Subcutaneous abdominal adipose tissue (tissue), 5 donors: Measurements from ENCODE around the gene TUSC1.
A peak's percentile ranks its signal among the peaks of the same experiment; 100 is the strongest.
"Not testable (repeated sequence)": the region's sequence is repeated elsewhere in the genome, so short reads cannot be mapped to it uniquely, and the experiment has no call there.

Experiments used
- H3K27ac ChIP-seq: one replicate; pipeline ENCODE4 v1.7.0; 2013; ENCODE audit warnings: low read depth, mild to moderate bottlenecking, inconsistent platforms, low read length, moderate library complexity
- H3K27me3 ChIP-seq, 5 donors: one replicate each; pipeline ENCODE4 v1.7.0; 2013; ENCODE audit warnings: low read length in 5 of 5, inconsistent platforms in 1 of 5; ENCODE audit not compliant: control insufficient read depth in 5 of 5, insufficient read depth in 4 of 5
- H3K36me3 ChIP-seq, 5 donors: one replicate each; pipeline ENCODE4 v1.7.0; 2013; ENCODE audit warnings: low read length in 5 of 5; ENCODE audit not compliant: control insufficient read depth in 5 of 5, insufficient read depth in 5 of 5
- H3K4me1 ChIP-seq, 5 donors: one replicate each; pipeline ENCODE4 v1.7.0; 2013; ENCODE audit warnings: low read length in 5 of 5, mild to moderate bottlenecking in 3 of 5, moderate library complexity in 1 of 5; ENCODE audit not compliant: control insufficient read depth in 5 of 5, insufficient read depth in 5 of 5
- H3K4me3 ChIP-seq, 5 donors: one replicate each; pipeline ENCODE4 v1.7.0; 2013; ENCODE audit warnings: low read length in 5 of 5, low read depth in 1 of 5
- H3K9ac ChIP-seq, 5 donors: one replicate each; pipeline ENCODE4 v1.7.0; 2013; ENCODE audit warnings: low read length in 5 of 5, mild to moderate bottlenecking in 4 of 5, moderate library complexity in 3 of 5
- H3K9me3 ChIP-seq, 5 donors: one replicate each; pipeline ENCODE4 v1.7.0; 2013; ENCODE audit warnings: low read length in 5 of 5; ENCODE audit not compliant: control insufficient read depth in 5 of 5
- donor health status: healthy.
- donor health status: healthy.
- donor health status: healthy.
- donor health status: healthy.
- donor health status: healthy.

The TUSC1 gene

DNA sequence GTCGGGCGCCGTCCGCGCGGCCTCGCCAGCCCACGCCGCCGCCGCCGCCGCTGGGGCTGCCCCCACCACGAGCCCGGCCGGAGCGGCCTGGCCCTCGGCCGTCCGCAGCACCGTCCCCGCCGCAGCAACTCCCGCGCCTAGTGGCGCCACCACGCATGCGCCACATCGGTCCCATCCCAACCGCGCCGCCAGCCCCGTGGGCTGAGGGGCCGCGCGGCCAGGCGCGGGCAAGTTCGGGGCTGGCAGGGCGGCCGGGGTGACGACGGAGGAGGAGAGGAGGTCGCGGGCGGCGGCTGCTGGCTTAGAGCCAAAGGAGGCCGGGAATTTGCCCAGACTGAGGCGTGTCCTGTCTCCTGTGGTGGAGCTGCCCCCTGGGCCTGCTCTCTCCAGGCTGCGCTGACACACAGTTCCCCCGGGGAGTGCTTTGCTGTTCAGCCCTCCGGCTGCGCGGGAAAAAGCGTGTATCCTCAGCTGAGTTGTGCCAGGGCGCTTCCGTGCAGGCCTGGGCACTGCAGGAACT, at the start of gene TUSC1:
Gene TUSC1 (minus strand): TSS at position 298 of the 520 bp plus-strand sequence. CDS start 132 bp downstream, at position 166.
- Histone ChIP-seq H3K27ac (peak within 1 kb of the TSS; percentile 93), H3K9ac (peak within 1 kb of the TSS; percentile 52 to 99 (median 97)), H3K9me3 (no peaks in the 10 kb centered on the region), H3K27me3 (no peaks in the 10 kb centered on the region), H3K4me3 (peak within 1 kb of the TSS; percentile 61 to 92 (median 81)), H3K36me3 (no peaks in the 10 kb centered on the region), H3K4me1 (peaks cover 0 to 21% (median 18%) of the 10 kb centered on the region in 5 donors)

DNA sequence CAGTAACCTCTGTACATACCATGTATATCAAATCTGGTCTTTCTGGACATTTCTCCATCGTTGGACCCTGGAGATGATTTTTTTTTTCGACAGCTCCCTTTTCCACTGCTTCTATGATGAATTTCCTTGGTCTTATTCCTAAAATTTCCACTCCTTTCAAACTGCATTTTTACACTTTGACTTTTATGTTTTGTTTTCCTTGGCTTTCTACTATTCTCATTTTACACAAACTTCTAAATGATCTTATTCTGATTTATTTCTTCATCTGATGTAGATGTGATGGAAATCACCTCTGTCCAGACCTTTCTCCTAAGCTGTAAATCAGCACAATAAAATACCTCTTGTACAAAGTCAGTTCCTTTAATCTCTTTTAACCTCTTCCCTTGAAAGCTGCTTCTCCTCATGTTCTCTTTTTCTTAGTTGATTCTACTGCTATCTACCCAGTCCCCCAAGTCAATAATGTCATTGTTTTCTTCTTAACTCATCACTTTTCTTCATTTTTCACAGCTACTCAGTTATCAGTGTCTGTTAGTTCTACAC, 48.7 kb upstream of the TUSC1 start:
- no peak overlapping the region for H3K27ac ChIP-seq
- peaks cover 0 to 1% (median 0%) of the 10 kb centered on the region in 5 donors for H3K9me3 ChIP-seq
- no peak overlapping the region for H3K4me3 ChIP-seq
- H3K36me3 ChIP-seq = no peaks in the 10 kb centered on the region
- H3K27me3 ChIP-seq = no peaks in the 10 kb centered on the region
- no peaks in the 10 kb centered on the region for H3K4me1 ChIP-seq
- H3K9ac ChIP-seq = no peak overlapping the region

DNA sequence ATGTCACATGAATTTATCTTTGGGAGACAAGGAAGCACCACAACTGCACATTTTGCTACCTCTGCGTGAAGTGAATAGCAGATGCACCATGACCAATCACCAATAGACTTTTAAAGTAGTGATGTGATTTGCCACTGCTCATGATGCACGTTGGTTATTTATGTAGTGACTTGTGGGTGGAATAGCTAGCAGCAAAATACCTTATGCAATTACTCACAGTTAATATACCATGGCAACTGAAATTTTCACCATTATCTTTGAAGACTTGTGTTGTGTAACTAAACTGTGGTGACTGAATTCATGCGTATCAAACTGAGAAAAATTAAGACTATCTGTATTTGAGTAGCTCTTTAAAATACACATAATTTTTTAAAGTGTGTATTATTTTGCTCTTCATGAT, 46.2 kb upstream of the TUSC1 start:
- Histone ChIP-seq H3K27me3 (no peaks in the 10 kb centered on the region), H3K36me3 (no peaks in the 10 kb centered on the region), H3K9ac (no peak overlapping the region), H3K9me3 (no peaks in the 10 kb centered on the region), H3K4me1 (no peaks in the 10 kb centered on the region), H3K4me3 (no peak overlapping the region), H3K27ac (no peak overlapping the region)

DNA sequence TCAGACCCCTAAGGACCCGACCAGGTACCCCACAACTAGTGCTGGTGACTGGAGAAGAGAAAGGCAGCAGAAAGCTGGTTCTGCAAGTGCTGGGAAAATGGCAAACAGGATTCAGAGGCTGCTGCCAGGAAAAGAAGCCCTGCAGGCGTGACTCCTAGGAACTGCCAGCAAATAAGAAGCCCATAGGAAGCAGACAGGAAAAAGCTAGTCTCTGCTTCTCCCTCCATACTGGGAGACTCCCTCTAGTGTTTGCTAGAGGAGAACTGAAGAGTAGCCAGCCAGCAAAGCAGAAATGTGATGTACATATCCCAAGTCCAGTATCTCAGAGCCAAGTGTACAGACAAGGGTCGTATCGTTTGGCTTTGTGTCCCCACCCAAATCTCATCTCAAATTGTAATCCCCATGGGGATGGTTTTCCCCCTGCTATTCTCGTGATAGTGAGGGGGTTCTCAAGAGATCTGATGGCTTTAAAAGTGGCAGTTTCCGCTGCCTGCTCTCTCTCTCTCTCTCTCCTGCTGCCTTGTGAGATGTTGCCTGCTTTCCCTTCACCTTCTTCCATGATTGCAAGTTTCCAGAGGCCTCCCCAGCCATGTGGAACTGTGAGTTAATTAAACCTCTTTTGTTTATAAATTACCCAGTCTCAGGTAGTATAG, 38.1 kb upstream of the TUSC1 start:
- no peak overlapping the region for H3K27ac ChIP-seq
- H3K9me3 ChIP-seq = no peaks in the 10 kb centered on the region
- no peak overlapping the region for H3K9ac ChIP-seq
- no peaks in the 10 kb centered on the region for H3K36me3 ChIP-seq
- H3K27me3 ChIP-seq = no peaks in the 10 kb centered on the region
- H3K4me3 ChIP-seq = no peak overlapping the region
- H3K4me1 ChIP-seq = no peaks in the 10 kb centered on the region

DNA sequence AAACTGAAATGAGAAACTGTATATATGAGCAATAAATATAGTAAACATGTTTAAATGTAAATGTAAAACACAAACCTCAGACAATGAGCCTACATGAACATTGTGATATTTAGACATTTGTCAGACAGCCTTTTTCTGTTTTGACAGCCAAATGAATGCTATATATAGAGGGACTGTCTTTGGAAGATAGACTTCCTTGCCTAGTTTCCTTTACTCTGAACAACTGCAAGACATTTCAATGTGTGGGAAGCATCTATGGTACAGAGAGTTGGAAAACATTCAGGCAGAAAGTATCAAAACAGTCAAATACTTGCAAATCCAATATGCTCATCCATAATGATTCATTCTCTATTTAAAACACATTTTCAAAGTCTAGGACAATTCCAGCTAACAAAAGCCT, 31.7 kb upstream of the TUSC1 start:
- Histone ChIP-seq H3K4me1 (no peaks in the 10 kb centered on the region), H3K4me3 (no peak overlapping the region), H3K9ac (no peak overlapping the region), H3K27ac (no peak overlapping the region), H3K9me3 (no peaks in the 10 kb centered on the region), H3K36me3 (no peaks in the 10 kb centered on the region), H3K27me3 (no peaks in the 10 kb centered on the region)

DNA sequence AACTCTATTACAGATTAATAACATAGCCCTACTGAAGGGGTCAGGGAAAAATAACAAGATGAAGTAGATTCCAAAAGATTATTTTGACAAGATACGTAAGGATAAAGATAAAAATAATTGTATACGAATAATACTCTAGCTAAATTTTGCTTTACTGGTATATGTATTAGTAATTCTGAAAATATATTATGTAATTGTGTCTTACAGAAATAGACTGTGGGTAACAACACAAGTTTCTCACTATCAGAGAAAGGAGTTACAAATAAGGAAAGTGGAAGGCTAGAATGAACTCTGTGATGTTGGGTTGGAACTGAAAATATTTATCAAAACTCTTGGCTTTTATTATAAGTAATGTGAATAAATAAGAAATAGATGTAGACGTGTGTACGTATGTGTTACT, 26.6 kb upstream of the TUSC1 start:
- Histone ChIP-seq H3K9ac (no peak overlapping the region), H3K4me1 (no peaks in the 10 kb centered on the region), H3K9me3 (no peaks in the 10 kb centered on the region), H3K4me3 (no peak overlapping the region), H3K27ac (no peak overlapping the region), H3K27me3 (no peaks in the 10 kb centered on the region), H3K36me3 (no peaks in the 10 kb centered on the region)

DNA sequence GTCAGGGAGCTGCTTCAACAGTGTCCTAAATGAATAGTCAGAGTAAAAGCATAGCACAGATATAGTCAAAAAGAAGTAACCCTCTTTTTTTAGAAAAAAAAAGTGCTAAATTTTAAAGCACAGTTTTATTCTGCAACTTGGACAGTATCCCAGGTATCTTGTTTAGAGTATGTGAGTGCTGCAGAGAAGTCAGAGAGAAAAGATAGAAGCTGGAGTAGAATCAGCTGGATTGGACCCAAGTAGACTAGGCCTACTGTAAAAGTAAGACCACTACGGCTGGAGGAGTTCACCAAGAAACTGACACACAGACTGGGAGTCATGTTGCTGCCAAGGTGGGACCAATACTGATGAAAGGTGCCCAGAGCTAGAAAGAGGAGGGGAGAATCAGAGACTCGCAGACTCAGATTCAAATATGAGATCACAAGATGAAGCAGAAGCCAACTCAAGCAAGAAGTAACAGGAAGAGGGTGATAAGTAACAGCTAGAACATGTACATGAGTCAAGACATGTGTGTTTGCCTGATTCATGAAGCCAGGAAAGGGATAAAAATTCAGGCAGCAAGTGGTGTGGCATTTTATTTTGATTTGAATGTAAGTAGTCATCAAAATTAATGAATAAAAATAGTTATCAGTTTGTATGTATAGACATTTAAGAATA, 25.6 kb upstream of the TUSC1 start:
- H3K4me1 ChIP-seq = no peaks in the 10 kb centered on the region
- H3K36me3 ChIP-seq = no peaks in the 10 kb centered on the region
- no peak overlapping the region for H3K9ac ChIP-seq
- H3K27me3 ChIP-seq = no peaks in the 10 kb centered on the region
- H3K9me3 ChIP-seq = no peaks in the 10 kb centered on the region
- no peak overlapping the region for H3K27ac ChIP-seq
- no peak overlapping the region for H3K4me3 ChIP-seq

DNA sequence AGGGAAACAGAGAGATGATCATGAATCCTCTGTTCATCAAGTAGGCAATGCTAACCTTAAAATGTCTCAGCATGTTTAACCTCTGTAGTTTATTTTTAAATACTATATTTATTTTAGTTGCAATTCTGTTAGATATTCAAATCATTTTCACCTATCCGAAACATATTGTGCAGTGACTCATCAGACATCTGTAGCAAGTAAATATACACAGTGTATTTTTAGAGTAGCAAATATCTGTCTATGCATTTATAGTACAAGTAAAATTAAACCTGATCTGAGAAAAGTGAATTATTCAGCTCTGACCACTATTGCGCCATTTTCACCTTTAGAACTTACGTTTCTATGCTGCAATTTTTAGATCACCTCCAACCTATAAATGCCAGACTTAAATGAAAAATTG, 24.3 kb upstream of the TUSC1 start:
- Histone ChIP-seq H3K4me1 (no peaks in the 10 kb centered on the region), H3K27ac (no peak overlapping the region), H3K9me3 (no peaks in the 10 kb centered on the region), H3K27me3 (no peaks in the 10 kb centered on the region), H3K4me3 (no peak overlapping the region), H3K36me3 (no peaks in the 10 kb centered on the region), H3K9ac (no peak overlapping the region)

DNA sequence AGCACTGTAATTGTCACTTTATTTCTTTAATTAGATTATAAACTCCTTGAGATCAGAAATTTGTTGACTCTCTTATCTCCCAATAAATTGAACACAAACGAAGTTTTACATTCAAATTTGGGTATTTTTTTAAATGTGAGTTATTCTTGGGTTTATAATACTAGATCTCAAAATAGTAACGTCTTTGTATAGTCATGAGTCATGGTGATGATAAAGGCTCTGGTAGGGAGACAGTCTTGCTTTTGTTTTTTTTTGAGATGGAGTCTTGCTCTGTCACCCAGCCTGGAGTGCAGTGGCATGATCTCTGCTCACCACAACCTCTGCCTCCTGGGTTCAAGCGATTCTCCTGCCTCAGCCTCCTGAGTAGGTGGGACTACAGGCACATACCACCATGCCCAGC, 22.7 kb upstream of the TUSC1 start:
- not testable (repeated sequence) for H3K4me3 ChIP-seq, H3K4me1 ChIP-seq, H3K36me3 ChIP-seq, H3K27ac ChIP-seq, H3K9ac ChIP-seq, H3K27me3 ChIP-seq, H3K9me3 ChIP-seq

DNA sequence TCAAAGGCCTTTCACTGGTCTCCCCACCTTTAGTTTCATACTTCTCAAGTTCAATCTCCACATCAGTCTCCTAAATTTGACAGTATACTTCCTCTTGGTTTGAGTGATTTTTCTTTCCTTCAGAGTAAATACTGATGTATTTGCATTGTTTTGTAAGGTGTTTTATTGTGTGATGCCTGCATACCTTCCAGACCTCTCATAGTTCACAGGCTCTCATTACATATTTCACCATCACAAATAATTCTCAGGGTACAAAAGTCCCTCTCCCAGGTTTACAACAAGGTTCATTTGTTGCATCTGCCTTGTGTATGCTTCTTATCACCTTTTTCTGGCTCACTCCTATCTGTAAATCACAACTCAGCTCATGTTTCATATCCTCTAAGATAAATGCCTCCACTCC, 22.2 kb upstream of the TUSC1 start:
- Histone ChIP-seq H3K9ac (no peak overlapping the region), H3K4me1 (no peaks in the 10 kb centered on the region), H3K4me3 (no peak overlapping the region), H3K27ac (no peak overlapping the region), H3K9me3 (no peaks in the 10 kb centered on the region), H3K36me3 (no peaks in the 10 kb centered on the region), H3K27me3 (no peaks in the 10 kb centered on the region)
